ENCODE data around the gene AMOTL2.

Gene AMOTL2

GRCh38 chr3:134315286-134316106, 58.8 kb downstream of the AMOTL2 start:
- DNase-seq (ENCODE audit: low spot score): no peak

GRCh38 chr3:134314588-134315285, 59.5 kb downstream of the AMOTL2 start:
- DNase-seq (ENCODE audit: low spot score): no peak

- DNase-seq (ENCODE audit: low spot score): no peak
These were observed 60.2 kb downstream of the AMOTL2 start for GRCh38 chr3:134313847-134314587.

GRCh38 chr3:134312873-134313846, 61.1 kb downstream of the AMOTL2 start:
- DNase-seq (ENCODE audit: low spot score): no peak

GRCh38 chr3:134312072-134312872, 62.0 kb downstream of the AMOTL2 start:
- DNase-seq (ENCODE audit: low spot score): no peak

GRCh38 chr3:134311693-134312071, 62.6 kb downstream of the AMOTL2 start:
- DNase-seq (ENCODE audit: low spot score): no peak

- no peak for DNase-seq (ENCODE audit: low spot score)
These were observed 63.0 kb downstream of the AMOTL2 start for GRCh38 chr3:134311265-134311664.

GRCh38 chr3:134309987-134310700, 64.1 kb downstream of the AMOTL2 start:
- no peak for DNase-seq (ENCODE audit: low spot score)

- DNase-seq (ENCODE audit: low spot score): peak; percentile 83
These were observed 65.8 kb downstream of the AMOTL2 start for GRCh38 chr3:134308350-134308891.

- DNase-seq (ENCODE audit: low spot score): no peak
These were observed 66.8 kb downstream of the AMOTL2 start for GRCh38 chr3:134307425-134307824.

GRCh38 chr3:134306320-134306719, 67.9 kb downstream of the AMOTL2 start:
- no peak for DNase-seq (ENCODE audit: low spot score)

Data from NAMALWA (cell line).